ENCODE results near the gene ATP11A.
"Not testable (repeated sequence)": the region's sequence is repeated elsewhere in the genome, so short reads cannot be mapped to it uniquely, and the experiment has no call there.

The ATP11A gene

GRCh38 chr13:112836940-112837339 is 147.1 kb downstream of the ATP11A start:
- H3K9me3 ChIP-seq (ENCODE audit: insufficient read depth, low read length), result no peaks in the 10 kb centered on the region
- no peak for DNase-seq (ENCODE audit: low read depth, low spot score)
- H3K4me1 ChIP-seq (ENCODE audit: insufficient read depth, insufficient read length), result peaks cover 2% of the 10 kb centered on the region
- no peaks in the 10 kb centered on the region for H3K27me3 ChIP-seq (ENCODE audit: insufficient read depth, insufficient read length)
- no peak overlapping the region for H3K4me3 ChIP-seq (ENCODE audit: insufficient read length, low read depth)
- H3K9ac ChIP-seq (ENCODE audit: insufficient read length, low read depth), result no peak overlapping the region
- TF ChIP-seq YY1 (IDR thresholded peaks at IDR 0.05; ENCODE audit: insufficient read depth, insufficient read length), result no peak
- TF ChIP-seq ZNF274 (IDR thresholded peaks at IDR 0.05; ENCODE audit: low read depth, low read length), result no peak
- TF ChIP-seq SUZ12 (IDR thresholded peaks at IDR 0.05; ENCODE audit: extremely low read depth, insufficient read depth, insufficient read length), result no peak
- H3K36me3 ChIP-seq (ENCODE audit: insufficient read depth, insufficient read length, low read length), result peaks cover 78% of the 10 kb centered on the region

GRCh38 chr13:112837371-112838037 is 147.7 kb downstream of the ATP11A start:
- Histone ChIP-seq H3K27me3 (ENCODE audit: insufficient read depth, insufficient read length) (no peaks in the 10 kb centered on the region), H3K9ac (ENCODE audit: insufficient read length, low read depth) (no peak overlapping the region), H3K4me3 (ENCODE audit: insufficient read length, low read depth) (no peak overlapping the region), H3K4me1 (ENCODE audit: insufficient read depth, insufficient read length) (peaks cover 2% of the 10 kb centered on the region), H3K9me3 (ENCODE audit: insufficient read depth, low read length) (no peaks in the 10 kb centered on the region), H3K36me3 (ENCODE audit: insufficient read depth, insufficient read length, low read length) (peaks cover 76% of the 10 kb centered on the region)
- TF ChIP-seq ZNF274 (IDR thresholded peaks at IDR 0.05; ENCODE audit: low read depth, low read length), result no peak
- no peak for DNase-seq (ENCODE audit: low read depth, low spot score)

DNA sequence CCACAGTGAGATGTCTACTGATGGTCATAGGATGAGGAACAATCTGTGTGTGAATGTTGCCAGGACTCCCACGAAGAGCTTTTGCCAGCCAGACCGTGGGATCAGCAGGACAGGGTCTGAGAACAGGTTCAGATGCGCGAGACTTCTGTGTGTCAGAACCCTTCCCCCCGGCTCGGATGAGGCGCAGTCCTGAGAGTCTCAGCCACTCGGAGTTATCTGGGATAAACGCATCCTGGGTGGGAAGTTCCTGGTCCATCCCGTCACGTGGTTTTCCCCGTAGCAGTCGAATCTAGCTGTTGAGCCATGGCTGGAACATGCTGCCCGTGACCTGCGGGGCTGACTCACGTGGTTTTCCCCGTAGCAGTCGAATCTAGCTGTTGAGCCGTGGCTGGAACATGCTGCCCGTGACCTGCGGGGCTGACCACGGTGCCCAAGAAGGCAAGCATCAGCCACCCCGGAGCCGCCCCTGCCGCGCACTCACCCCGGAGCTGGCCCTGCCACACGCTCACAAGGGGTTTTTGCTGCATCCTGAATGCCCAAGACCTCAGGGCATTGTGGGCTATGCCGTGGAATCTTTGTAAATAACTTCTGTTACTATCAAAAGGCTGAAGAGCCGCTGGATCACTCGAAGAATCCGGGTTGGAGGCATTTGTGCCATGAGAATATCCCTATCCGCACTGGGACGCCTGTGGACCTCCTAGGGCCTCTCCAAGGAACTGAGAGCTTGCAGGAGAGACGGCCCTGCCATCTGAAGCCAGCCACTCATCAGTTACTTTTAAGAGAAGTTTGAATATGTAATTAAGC is 148.4 kb downstream of the ATP11A start:
- no peak overlapping the region for H3K9ac ChIP-seq (ENCODE audit: insufficient read length, low read depth)
- no peaks in the 10 kb centered on the region for H3K27me3 ChIP-seq (ENCODE audit: insufficient read depth, insufficient read length)
- no peak overlapping the region for H3K4me3 ChIP-seq (ENCODE audit: insufficient read length, low read depth)
- TF ChIP-seq ZNF274 (IDR thresholded peaks at IDR 0.05; ENCODE audit: low read depth, low read length) (no peak), YY1 (IDR thresholded peaks at IDR 0.05; ENCODE audit: insufficient read depth, insufficient read length) (no peak), SUZ12 (IDR thresholded peaks at IDR 0.05; ENCODE audit: extremely low read depth, insufficient read depth, insufficient read length) (no peak)
- no peak for DNase-seq (ENCODE audit: low read depth, low spot score)
- peaks cover 74% of the 10 kb centered on the region for H3K36me3 ChIP-seq (ENCODE audit: insufficient read depth, insufficient read length, low read length)
- H3K4me1 ChIP-seq (ENCODE audit: insufficient read depth, insufficient read length), result peaks cover 2% of the 10 kb centered on the region
- H3K9me3 ChIP-seq (ENCODE audit: insufficient read depth, low read length), result no peaks in the 10 kb centered on the region

GRCh38 chr13:112838842-112839117 is 148.9 kb downstream of the ATP11A start:
- Histone ChIP-seq H3K27me3 (ENCODE audit: insufficient read depth, insufficient read length) (no peaks in the 10 kb centered on the region), H3K36me3 (ENCODE audit: insufficient read depth, insufficient read length, low read length) (peaks cover 74% of the 10 kb centered on the region), H3K9me3 (ENCODE audit: insufficient read depth, low read length) (no peaks in the 10 kb centered on the region), H3K4me1 (ENCODE audit: insufficient read depth, insufficient read length) (peaks cover 2% of the 10 kb centered on the region), H3K9ac (ENCODE audit: insufficient read length, low read depth) (no peak overlapping the region), H3K4me3 (ENCODE audit: insufficient read length, low read depth) (no peak overlapping the region)
- DNase-seq (ENCODE audit: low read depth, low spot score), result no peak
- no peak for TF ChIP-seq ZNF274 (IDR thresholded peaks at IDR 0.05; ENCODE audit: low read depth, low read length)
- no peak for TF ChIP-seq YY1 (IDR thresholded peaks at IDR 0.05; ENCODE audit: insufficient read depth, insufficient read length)
- no peak for TF ChIP-seq SUZ12 (IDR thresholded peaks at IDR 0.05; ENCODE audit: extremely low read depth, insufficient read depth, insufficient read length)

GRCh38 chr13:112839356-112840105 is 149.7 kb downstream of the ATP11A start:
- TF ChIP-seq ZNF274 (IDR thresholded peaks at IDR 0.05; ENCODE audit: low read depth, low read length), result no peak
- TF ChIP-seq YY1 (IDR thresholded peaks at IDR 0.05; ENCODE audit: insufficient read depth, insufficient read length), result no peak
- TF ChIP-seq SUZ12 (IDR thresholded peaks at IDR 0.05; ENCODE audit: extremely low read depth, insufficient read depth, insufficient read length), result no peak
- no peak for DNase-seq (ENCODE audit: low read depth, low spot score)
- H3K4me3 ChIP-seq (ENCODE audit: insufficient read length, low read depth), result no peak overlapping the region
- H3K9ac ChIP-seq (ENCODE audit: insufficient read length, low read depth), result no peak overlapping the region
- peaks cover 74% of the 10 kb centered on the region for H3K36me3 ChIP-seq (ENCODE audit: insufficient read depth, insufficient read length, low read length)
- no peaks in the 10 kb centered on the region for H3K9me3 ChIP-seq (ENCODE audit: insufficient read depth, low read length)
- peaks cover 2% of the 10 kb centered on the region for H3K4me1 ChIP-seq (ENCODE audit: insufficient read depth, insufficient read length)
- H3K27me3 ChIP-seq (ENCODE audit: insufficient read depth, insufficient read length), result no peaks in the 10 kb centered on the region

DNA sequence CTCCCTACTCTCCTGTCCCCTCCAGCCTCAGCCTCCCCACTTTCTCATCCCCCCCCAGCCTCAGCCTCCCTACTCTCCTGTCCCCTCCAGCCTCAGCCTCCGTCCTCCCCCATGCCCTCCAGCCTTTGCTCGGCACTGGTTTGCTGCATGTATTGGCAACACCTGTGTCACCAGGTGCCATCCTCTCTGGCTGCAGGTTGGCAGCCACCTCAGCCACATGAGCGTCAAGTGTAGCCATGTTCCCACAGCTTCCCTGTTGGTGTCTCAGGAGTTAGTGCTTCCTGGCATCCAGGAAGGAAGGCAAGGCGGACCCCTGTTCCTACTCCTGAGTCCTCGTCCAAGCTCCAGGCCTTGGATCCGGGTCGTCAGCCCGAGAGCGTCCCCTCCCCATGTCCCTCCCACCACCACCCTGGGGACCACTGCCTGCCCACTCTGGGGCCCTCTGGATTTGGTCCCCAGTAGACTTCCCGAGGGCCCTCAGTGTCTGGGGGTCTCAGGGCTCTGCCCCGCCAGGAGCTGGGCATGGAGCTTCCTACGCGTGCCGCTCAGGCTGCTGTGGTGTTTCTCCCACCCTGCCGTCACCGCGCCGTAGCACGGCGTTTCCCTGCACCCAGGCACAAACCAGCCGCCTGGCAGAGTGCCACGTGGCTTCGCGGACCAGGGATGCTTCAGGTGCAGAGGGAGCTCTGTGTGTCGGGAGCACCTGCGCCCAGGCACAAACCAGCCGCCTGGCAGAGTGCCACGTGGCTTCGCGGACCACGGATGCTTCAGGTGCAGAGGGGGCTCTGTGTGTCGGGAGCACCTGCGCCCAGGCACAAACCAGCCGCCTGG is 150.8 kb downstream of the ATP11A start:
- TF ChIP-seq ZNF274 (IDR thresholded peaks at IDR 0.05; ENCODE audit: low read depth, low read length) (no peak), YY1 (IDR thresholded peaks at IDR 0.05; ENCODE audit: insufficient read depth, insufficient read length) (no peak), SUZ12 (IDR thresholded peaks at IDR 0.05; ENCODE audit: extremely low read depth, insufficient read depth, insufficient read length) (no peak)
- Histone ChIP-seq H3K4me3 (ENCODE audit: insufficient read length, low read depth) (no peak overlapping the region), H3K27me3 (ENCODE audit: insufficient read depth, insufficient read length) (no peaks in the 10 kb centered on the region), H3K36me3 (ENCODE audit: insufficient read depth, insufficient read length, low read length) (peaks cover 70% of the 10 kb centered on the region), H3K4me1 (ENCODE audit: insufficient read depth, insufficient read length) (peaks cover 2% of the 10 kb centered on the region), H3K9ac (ENCODE audit: insufficient read length, low read depth) (no peak overlapping the region), H3K9me3 (ENCODE audit: insufficient read depth, low read length) (no peaks in the 10 kb centered on the region)
- DNase-seq (ENCODE audit: low read depth, low spot score), result no peak

DNA sequence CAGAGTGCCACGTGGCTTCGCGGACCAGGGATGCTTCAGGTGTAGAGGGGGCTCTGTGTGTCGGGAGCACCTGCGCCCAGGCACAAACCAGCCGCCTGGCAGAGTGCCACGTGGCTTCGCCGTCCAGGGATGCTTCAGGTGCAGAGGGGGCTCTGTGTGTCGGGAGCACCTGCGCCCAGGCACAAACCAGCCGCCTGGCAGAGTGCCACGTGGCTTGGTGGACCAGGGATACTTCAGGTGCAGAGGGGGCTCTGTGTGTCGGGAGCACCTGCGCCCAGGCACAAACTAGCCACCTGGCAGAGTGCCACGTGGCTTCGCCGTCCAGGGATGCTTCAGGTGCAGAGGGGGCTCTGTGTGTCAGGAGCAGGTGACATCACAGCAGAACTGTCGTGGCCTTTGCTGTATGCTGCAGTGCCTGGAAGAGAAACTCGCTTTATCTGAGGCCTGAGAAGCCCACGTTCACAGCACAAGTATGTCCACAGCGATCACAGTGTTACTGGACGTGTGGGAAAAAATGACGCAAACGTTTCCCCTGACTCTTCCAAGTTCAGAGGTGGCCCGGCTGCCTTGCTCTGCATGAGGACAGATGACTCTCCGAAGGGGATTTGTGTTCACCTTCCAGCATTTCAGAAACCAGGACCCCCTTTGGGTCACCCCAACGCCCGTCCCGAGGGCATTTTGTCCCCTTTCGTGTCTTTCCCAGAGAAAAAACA is 151.6 kb downstream of the ATP11A start:
- not testable (repeated sequence) for H3K27me3 ChIP-seq (ENCODE audit: insufficient read depth, insufficient read length); DNase-seq (ENCODE audit: low read depth, low spot score); H3K4me1 ChIP-seq (ENCODE audit: insufficient read depth, insufficient read length); H3K9ac ChIP-seq (ENCODE audit: insufficient read length, low read depth); H3K4me3 ChIP-seq (ENCODE audit: insufficient read length, low read depth); H3K9me3 ChIP-seq (ENCODE audit: insufficient read depth, low read length)
- peaks cover 71% of the 10 kb centered on the region for H3K36me3 ChIP-seq (ENCODE audit: insufficient read depth, insufficient read length, low read length)

Data from NT2/D1 (cell line).